Raji (cell line): ENCODE results near the gene TCEA2.

Source experiments
- POLR2A ChIP-seq: IDR thresholded peaks from 2 replicates; pipeline ENCODE4 v1.6.1; 2011; ENCODE audit warnings: low read depth, low read length, control low read depth; ENCODE audit not compliant: insufficient read depth

The TCEA2 gene

GRCh38 chr20:64099880-64100565 is 37.0 kb downstream of the TCEA2 start:
- peak; percentile 61; the same call in 1 of the 2 replicates for TF ChIP-seq POLR2A

- TF ChIP-seq POLR2A = no peak
Observed at GRCh38 chr20:64100566-64100888, 37.5 kb downstream of the TCEA2 start.

GRCh38 chr20:64100946-64101688 is 38.1 kb downstream of the TCEA2 start:
- no peak for TF ChIP-seq POLR2A

GRCh38 chr20:64101731-64102621 is 39.0 kb downstream of the TCEA2 start:
- TF ChIP-seq POLR2A = no peak

- TF ChIP-seq POLR2A = no peak
Observed at GRCh38 chr20:64102647-64103354, 39.8 kb downstream of the TCEA2 start.

- no peak for TF ChIP-seq POLR2A
Observed at GRCh38 chr20:64103871-64104666, 41.1 kb downstream of the TCEA2 start.

- TF ChIP-seq POLR2A = no peak
Observed at GRCh38 chr20:64104667-64105451, 41.9 kb downstream of the TCEA2 start.

- no peak for TF ChIP-seq POLR2A
Observed at GRCh38 chr20:64105846-64106434, 42.9 kb downstream of the TCEA2 start.

GRCh38 chr20:64106435-64106961 is 43.5 kb downstream of the TCEA2 start:
- no peak for TF ChIP-seq POLR2A

- no peak for TF ChIP-seq POLR2A
Observed at GRCh38 chr20:64106981-64107735, 44.2 kb downstream of the TCEA2 start, which contains the start of gene NPBWR2. TSS of gene NPBWR2 (minus strand) at chr20:64107565. CDS start at chr20:64106831, 734 bp downstream.

GRCh38 chr20:64107736-64108457 is 44.9 kb downstream of the TCEA2 start:
- TF ChIP-seq POLR2A = no peak
